Measurements from ENCODE around the gene ALS2CL. TPM values are rescaled to one million over a fixed set of nuclear protein-coding genes. Genes with fewer than 3 reads are reported as not detected.

ALS2CL gene
- total RNA-seq, 3 donors from 2014 or later (not counting 1 experiment from before 2014, with no cell fraction given) = 0.07 to 1.3 (median 0.70) TPM

DNA sequence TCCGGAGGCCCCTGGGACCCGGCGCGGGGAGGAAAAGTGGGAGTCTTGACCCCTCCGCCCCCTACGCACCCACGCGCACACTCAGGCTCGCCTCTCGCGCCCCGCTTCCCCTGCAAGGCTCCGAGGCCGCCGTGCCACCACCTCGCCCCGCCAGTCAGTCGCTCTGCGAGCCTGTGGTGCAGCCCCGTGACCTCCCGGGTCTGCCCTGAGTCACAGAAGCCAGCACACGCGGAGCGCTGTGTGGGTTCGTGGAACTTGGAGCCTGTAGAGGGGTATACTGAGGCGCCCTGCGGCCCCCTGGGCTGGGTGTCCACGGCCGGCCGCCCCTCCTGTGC lies 380 bp upstream of the ALS2CL start:
- H3K27ac ChIP-seq (ENCODE audit: low read length) = no peak overlapping the region

DNA sequence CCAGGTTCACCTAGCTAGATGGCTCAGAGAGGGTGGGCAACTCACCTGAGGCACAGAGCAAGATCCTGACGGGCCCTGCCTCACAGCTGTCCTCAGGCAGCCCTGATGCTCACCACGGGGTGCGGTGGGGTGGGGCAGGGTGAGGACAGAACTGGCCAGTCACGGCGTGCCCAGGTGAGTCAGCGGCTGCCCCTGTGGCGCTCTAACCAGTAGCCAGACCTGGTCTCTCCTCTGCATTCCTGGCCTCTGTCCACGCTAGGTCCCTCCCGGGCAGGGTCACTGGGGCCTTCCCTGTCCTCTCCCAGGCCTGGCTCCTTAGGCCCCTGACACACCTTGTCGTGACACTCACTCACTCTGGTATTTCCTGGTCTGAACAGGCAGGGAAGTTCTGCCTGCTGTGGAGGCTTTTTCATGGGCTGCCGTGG lies 901 bp downstream of the ALS2CL start:
- H3K4me3 Mint-ChIP-seq = peak overlapping the region; percentile 74
- no peaks in the 10 kb centered on the region for H3K9me3 Mint-ChIP-seq
- H3K9me3 ChIP-seq (ENCODE audit: control insufficient read depth, insufficient read depth, low read length) = no peaks in the 10 kb centered on the region
- peaks cover 4 to 32% of the 10 kb centered on the region in 2 donors for H3K4me1 Mint-ChIP-seq
- H3K4me3 ChIP-seq (ENCODE audit: low read length) = peak overlapping the region; percentile 41
- TF ChIP-seq, protein P1, sequence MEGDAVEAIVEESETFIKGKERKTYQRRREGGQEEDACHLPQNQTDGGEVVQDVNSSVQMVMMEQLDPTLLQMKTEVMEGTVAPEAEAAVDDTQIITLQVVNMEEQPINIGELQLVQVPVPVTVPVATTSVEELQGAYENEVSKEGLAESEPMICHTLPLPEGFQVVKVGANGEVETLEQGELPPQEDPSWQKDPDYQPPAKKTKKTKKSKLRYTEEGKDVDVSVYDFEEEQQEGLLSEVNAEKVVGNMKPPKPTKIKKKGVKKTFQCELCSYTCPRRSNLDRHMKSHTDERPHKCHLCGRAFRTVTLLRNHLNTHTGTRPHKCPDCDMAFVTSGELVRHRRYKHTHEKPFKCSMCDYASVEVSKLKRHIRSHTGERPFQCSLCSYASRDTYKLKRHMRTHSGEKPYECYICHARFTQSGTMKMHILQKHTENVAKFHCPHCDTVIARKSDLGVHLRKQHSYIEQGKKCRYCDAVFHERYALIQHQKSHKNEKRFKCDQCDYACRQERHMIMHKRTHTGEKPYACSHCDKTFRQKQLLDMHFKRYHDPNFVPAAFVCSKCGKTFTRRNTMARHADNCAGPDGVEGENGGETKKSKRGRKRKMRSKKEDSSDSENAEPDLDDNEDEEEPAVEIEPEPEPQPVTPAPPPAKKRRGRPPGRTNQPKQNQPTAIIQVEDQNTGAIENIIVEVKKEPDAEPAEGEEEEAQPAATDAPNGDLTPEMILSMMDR (IDR thresholded peaks at IDR 0.05) = no peak
- H3K4me1 ChIP-seq (ENCODE audit: control insufficient read depth, insufficient read depth, low read length) = peaks cover 43% of the 10 kb centered on the region
- H3K27me3 Mint-ChIP-seq (ENCODE audit: low read depth in 2 of 2) = peaks cover 0 to 15% of the 10 kb centered on the region in 2 donors
- WGBS (ENCODE audit: insufficient coverage) = 72% methylated on average over 11 of the region's 11 CpGs
- no peak overlapping the region for H3K27ac ChIP-seq (ENCODE audit: low read length)
- DNase-seq (no peak), ATAC-seq (no peak)
- intact Hi-C loops (cut with micrococcal nuclease) = no loop called here
- no peaks in the 10 kb centered on the region for H3K36me3 Mint-ChIP-seq
- H3K27me3 ChIP-seq (ENCODE audit: control insufficient read depth, insufficient read depth, low read length) = peaks cover 13% of the 10 kb centered on the region
- H3K27ac Mint-ChIP-seq = peak overlapping the region in 1 of 2 donors; percentile 70
- H3K36me3 ChIP-seq (ENCODE audit: control insufficient read depth, insufficient read depth, low read length) = no peaks in the 10 kb centered on the region

More for the DNA sequence above, 380 bp upstream of the ALS2CL start:
- peaks cover 0 to 15% of the 10 kb centered on the region in 2 donors for H3K27me3 Mint-ChIP-seq (ENCODE audit: low read depth in 2 of 2)
- H3K27ac Mint-ChIP-seq = no peak overlapping the region
- H3K4me3 ChIP-seq (ENCODE audit: low read length) = peak overlapping the region; percentile 41
- intact Hi-C loops (cut with micrococcal nuclease) = no loop called here
- H3K36me3 ChIP-seq (ENCODE audit: control insufficient read depth, insufficient read depth, low read length) = no peaks in the 10 kb centered on the region
- H3K4me1 Mint-ChIP-seq = peaks cover 4 to 32% of the 10 kb centered on the region in 2 donors
- DNase-seq (peak; percentile 40 to 70), ATAC-seq (peak; percentile 68 to 71 (median 69))
- H3K4me1 ChIP-seq (ENCODE audit: control insufficient read depth, insufficient read depth, low read length) = peaks cover 43% of the 10 kb centered on the region
- no peaks in the 10 kb centered on the region for H3K9me3 Mint-ChIP-seq
- H3K36me3 Mint-ChIP-seq = no peaks in the 10 kb centered on the region
- TF ChIP-seq, protein P1 (IDR thresholded peaks at IDR 0.05) = no peak
- H3K9me3 ChIP-seq (ENCODE audit: control insufficient read depth, insufficient read depth, low read length) = no peaks in the 10 kb centered on the region
- H3K4me3 Mint-ChIP-seq = peak overlapping the region; percentile 65
- 21% methylated on average over 30 of the region's 30 CpGs for WGBS (ENCODE audit: insufficient coverage)
- peaks cover 13% of the 10 kb centered on the region for H3K27me3 ChIP-seq (ENCODE audit: control insufficient read depth, insufficient read depth, low read length)

DNA sequence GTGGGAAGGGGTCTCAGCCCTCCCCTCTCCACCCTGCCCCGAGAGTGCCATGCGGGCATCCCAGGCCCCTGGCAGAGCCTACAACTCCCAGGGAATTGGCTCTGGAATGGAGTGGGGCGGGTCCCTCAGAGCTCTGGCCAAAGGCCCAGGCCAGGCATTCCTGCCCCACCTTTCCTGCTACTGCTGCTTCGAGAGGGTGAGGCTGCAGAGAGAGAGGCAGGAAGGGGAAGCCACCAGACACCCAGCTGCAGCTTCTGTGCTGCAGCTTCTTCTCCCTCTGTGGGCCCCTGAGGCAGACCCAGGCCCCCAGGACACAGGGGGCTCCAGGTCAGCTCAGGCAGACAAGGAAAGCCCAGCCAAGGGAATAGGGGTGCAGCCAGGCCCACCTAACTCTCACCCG lies 2.7 kb downstream of the ALS2CL start:
- Mint-ChIP-seq H3K4me1 (peaks cover 4 to 29% of the 10 kb centered on the region in 2 donors), H3K27ac (no peak overlapping the region), H3K27me3 (ENCODE audit: low read depth in 2 of 2) (peaks cover 0 to 15% of the 10 kb centered on the region in 2 donors), H3K36me3 (no peaks in the 10 kb centered on the region), H3K4me3 (no peak overlapping the region), H3K9me3 (no peaks in the 10 kb centered on the region)
- DNase-seq (no peak), ATAC-seq (no peak)
- Histone ChIP-seq H3K4me3 (ENCODE audit: low read length) (no peak overlapping the region), H3K27ac (ENCODE audit: low read length) (no peak overlapping the region), H3K4me1 (ENCODE audit: control insufficient read depth, insufficient read depth, low read length) (peaks cover 39% of the 10 kb centered on the region), H3K27me3 (ENCODE audit: control insufficient read depth, insufficient read depth, low read length) (peaks cover 13% of the 10 kb centered on the region), H3K9me3 (ENCODE audit: control insufficient read depth, insufficient read depth, low read length) (no peaks in the 10 kb centered on the region), H3K36me3 (ENCODE audit: control insufficient read depth, insufficient read depth, low read length) (no peaks in the 10 kb centered on the region)
- intact Hi-C loops (cut with micrococcal nuclease) = no loop called here
- 63% methylated on average over 5 of the region's 5 CpGs for WGBS (ENCODE audit: insufficient coverage)
- TF ChIP-seq, protein P1 (IDR thresholded peaks at IDR 0.05) = no peak

DNA sequence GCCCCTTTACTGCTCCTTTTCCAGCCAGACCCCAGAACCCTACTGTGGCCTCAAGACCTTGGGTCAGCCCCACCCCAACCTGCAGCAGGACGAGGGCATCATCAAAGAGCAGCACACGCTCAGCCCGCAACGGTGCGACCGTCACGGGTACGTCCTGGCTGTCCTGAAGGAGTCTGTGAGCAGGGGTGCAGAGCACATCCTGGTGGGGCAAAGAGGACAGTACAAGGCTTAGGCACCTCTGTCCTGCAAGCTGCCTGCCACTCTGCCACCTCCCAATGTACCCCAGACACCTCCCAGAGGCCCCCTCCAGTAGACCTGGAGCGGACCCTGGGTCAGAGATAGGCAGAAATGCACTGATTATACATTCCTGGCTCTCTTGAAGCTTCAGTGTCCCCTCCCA lies 8.0 kb downstream of the ALS2CL start:
- no peak overlapping the region for H3K27ac Mint-ChIP-seq
- Histone ChIP-seq H3K4me1 (ENCODE audit: control insufficient read depth, insufficient read depth, low read length) (no peaks in the 10 kb centered on the region), H3K4me3 (ENCODE audit: low read length) (no peak overlapping the region), H3K27me3 (ENCODE audit: control insufficient read depth, insufficient read depth, low read length) (no peaks in the 10 kb centered on the region), H3K27ac (ENCODE audit: low read length) (no peak overlapping the region), H3K9me3 (ENCODE audit: control insufficient read depth, insufficient read depth, low read length) (no peaks in the 10 kb centered on the region), H3K36me3 (ENCODE audit: control insufficient read depth, insufficient read depth, low read length) (no peaks in the 10 kb centered on the region)
- 94% methylated on average over 9 of the region's 9 CpGs for WGBS (ENCODE audit: insufficient coverage)
- intact Hi-C loops (cut with micrococcal nuclease) = no loop called here
- no peaks in the 10 kb centered on the region for H3K27me3 Mint-ChIP-seq (ENCODE audit: low read depth in 2 of 2)
- ATAC-seq (no peak), DNase-seq (no peak)
- no peak overlapping the region for H3K4me3 Mint-ChIP-seq
- no peaks in the 10 kb centered on the region for H3K4me1 Mint-ChIP-seq
- H3K36me3 Mint-ChIP-seq = no peaks in the 10 kb centered on the region
- no peaks in the 10 kb centered on the region for H3K9me3 Mint-ChIP-seq
- TF ChIP-seq, protein P1 (IDR thresholded peaks at IDR 0.05) = no peak
